ENCODE measurements around the gene DENND4C.
A peak's percentile ranks its signal among the peaks of the same experiment; 100 is the strongest.
"Not testable (repeated sequence)": the region's sequence is repeated elsewhere in the genome, so short reads cannot be mapped to it uniquely, and the experiment has no call there.

Gene DENND4C

GRCh38 chr9:19230355-19231125 lies at the start of gene DENND4C:
Gene DENND4C (plus strand): TSS chr9:19230693. CDS start chr9:19276175, 45,482 bp downstream.
- DNase-seq, result peak; percentile 83

DNA sequence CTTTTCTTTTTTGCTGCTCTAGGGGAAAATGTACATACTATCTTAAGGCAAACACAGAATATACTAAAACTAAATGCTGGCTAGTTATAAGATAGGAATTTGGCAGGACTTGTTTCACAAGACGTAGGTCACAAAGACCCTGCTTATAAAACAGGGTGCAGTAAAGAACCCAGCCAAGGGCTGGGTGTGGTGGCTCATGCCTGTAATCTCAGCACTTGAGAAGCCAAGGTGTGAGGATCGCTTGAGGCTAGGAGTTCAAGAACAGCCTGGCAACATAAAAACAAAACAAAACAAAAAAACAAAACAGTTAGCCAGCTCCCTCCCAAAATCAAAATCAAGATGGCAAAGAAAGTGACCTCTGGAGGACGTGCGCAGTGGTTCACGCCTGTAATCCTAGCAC lies 49.5 kb upstream of the DENND4C start:
- DNase-seq, result no peak

- no peak for DNase-seq
These were observed 48.9 kb upstream of the DENND4C start for GRCh38 chr9:19181561-19181960.

DNA sequence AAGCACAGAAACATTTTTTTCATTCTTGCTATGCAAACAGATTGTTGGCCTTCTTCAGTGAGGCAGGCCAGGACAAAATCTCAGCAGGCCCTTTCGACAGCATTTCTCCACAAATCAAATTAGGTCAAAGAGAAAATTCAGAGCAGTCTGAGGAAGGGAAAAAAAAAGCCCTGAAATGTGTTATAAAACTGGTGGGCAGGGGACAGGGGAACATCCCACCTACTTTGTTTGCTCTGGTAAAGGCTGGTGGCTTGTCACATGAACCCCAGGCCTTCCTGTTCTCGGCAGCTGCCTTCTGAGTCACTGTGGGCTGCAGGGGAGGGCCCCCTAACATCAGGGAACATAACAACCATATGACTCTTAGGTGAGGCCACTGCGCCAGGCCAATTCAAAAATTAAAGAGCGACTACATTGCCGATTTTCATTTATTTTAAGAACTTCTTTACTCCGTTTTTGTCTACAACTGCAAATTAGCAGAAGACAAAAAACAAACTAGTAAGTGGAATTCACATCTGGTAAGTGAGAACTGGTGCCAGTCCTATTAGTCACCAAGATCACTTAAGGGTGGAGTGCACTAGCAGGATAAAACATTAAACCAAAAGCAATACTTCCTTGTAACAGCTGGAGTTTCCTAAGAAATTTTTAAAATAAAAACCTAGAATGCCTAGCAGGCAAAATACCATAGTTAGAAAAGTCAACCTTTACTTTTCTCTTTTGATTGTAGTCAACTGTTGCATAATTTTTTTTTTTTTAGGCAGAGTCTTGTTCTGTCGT lies 46.2 kb upstream of the DENND4C start:
- peak; percentile 84 for DNase-seq

- no peak for DNase-seq
These were observed 45.3 kb upstream of the DENND4C start for GRCh38 chr9:19185191-19185590.

DNA sequence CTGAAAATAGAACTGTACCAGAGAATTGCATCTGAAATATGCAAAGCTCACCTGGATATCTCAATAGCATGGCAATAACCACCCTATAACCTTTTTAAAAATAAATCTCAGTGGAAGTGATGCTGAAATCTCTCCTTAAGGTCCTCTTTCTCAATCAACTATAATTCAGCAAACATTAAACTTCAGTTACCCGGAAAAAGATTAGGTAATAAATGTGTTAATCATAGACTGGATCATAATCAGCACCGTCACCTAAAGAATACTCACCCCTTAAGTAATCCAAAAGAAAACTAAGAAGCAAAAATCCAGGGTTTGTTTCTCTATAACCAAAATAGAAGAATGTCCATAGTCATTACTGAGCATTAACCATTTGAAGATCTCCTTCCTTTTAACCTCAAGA lies 44.3 kb upstream of the DENND4C start:
- DNase-seq, result no peak

- DNase-seq, result no peak
These were observed 41.7 kb upstream of the DENND4C start for GRCh38 chr9:19188771-19189170.

- no peak for DNase-seq
These were observed 38.1 kb upstream of the DENND4C start for GRCh38 chr9:19192202-19193028.

DNA sequence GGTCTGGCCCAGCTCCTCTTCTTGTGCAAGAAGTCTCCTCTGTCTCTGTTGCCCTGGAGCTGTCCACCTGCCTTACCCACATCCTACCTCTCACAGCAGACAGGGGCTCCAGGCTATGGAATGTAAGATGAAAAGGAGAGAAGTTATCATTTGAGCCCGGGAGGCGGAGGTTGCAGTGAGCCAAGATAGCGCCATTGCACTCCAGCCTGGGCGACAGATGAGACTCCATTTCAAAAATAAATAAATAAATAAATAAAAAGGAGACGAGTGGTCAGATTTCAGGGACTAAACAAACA lies 37.5 kb upstream of the DENND4C start:
- DNase-seq, result no peak

DNA sequence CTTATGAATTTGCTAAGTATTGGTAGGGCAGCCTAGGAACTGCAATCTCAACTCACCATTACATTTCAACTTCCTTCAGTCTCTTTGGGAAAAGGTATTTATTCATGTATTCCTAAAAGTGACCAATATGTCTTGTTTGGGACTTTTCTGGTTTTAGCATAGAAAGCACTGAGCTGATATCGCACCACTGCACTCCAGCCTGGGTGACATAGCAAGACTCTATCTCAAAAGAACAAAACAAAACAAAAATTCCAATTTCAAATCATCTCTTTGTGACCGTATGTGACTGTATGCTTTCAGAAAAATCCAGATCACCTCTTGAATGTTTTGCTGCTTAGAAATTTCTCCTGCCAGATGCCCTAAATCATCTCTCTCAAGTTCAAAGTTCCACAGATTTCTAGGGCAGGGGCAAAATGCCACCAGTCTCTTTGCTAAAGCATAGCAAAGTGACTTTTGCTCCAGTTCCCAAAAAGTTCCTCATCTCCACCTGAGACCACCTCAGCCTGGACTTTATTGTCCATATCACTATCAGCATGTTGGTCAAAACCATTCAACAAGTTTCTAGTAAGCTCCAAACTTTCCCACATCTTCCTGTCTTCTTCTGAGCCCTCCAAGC lies 37.0 kb upstream of the DENND4C start:
- not testable (repeated sequence) for DNase-seq

- no peak for DNase-seq
These were observed 32.1 kb upstream of the DENND4C start for GRCh38 chr9:19198406-19198805.

- DNase-seq, result no peak
These were observed 31.5 kb upstream of the DENND4C start for GRCh38 chr9:19199012-19199411.

- DNase-seq, result no peak
These were observed 30.3 kb upstream of the DENND4C start for GRCh38 chr9:19200229-19200628.

- no peak for DNase-seq
These were observed 28.3 kb upstream of the DENND4C start for GRCh38 chr9:19201899-19202891.

GRCh38 chr9:19203058-19203457 lies 27.4 kb upstream of the DENND4C start:
- no peak for DNase-seq

DNA sequence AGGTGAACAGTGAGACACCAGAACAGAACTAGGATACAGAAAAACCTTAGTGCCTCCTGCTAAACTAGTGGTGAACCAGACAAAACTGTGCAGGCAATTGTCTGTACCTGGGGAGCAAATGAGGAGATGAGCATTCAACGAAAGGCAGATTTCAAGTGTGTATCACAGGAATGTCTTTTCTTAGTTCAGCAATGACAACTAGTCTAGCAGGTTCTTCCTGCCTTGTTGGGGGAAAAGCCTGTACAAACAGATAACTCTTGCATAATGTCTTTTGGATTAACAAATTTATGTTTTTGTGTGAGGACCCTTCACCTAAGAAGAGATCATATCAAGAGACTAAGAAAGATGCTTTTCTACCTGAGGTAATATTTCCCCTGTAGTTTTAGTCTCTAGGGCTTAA lies 21.8 kb upstream of the DENND4C start:
- DNase-seq, result no peak

GRCh38 chr9:19209188-19209587 lies 21.3 kb upstream of the DENND4C start:
- DNase-seq, result no peak

DNA sequence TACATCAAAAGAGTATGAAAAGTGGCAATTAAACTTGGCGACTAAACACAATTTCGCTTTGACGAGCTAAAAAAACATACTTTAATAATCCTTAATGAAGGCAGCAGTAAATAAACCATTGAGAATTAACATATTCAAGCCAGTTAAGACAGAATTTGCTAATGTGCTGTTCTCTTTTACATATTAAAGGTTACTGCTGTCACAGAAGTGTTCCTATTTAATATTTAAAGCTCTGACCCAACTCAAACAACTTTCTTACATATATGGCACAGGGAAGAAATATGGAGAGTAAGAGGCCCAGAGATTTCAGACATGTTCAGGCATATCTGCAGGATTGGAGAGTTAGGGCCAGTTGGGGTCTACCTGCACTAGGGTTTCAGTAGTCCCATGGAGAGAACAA lies 16.7 kb upstream of the DENND4C start:
- DNase-seq, result no peak

GRCh38 chr9:19216466-19216865 lies 14.0 kb upstream of the DENND4C start:
- no peak for DNase-seq

GRCh38 chr9:19221326-19221725 lies 9.2 kb upstream of the DENND4C start:
- DNase-seq, result no peak

GRCh38 chr9:19223724-19224123 lies 6.8 kb upstream of the DENND4C start:
- DNase-seq, result no peak

DNA sequence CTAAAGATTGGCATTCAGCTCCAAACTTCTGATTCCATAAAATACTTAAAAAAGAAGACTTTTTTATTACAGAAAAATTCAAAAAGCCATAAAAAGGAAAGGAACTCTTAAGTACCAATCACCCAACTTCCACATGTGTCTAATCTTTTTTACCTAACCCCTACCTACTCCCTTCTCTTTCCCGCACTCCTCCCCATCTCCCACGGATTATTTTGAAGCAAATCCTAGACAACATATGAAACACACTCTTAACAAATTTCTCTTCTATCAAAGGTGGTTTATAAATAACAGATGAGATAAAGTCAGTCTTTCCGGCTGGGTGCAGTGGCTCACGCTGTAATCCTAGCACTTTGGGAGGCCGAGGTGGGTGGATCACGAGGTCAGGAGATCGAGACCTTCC lies 5.9 kb upstream of the DENND4C start:
- no peak for DNase-seq
